ENCODE measurements around the gene DTX3L.
"Not testable (repeated sequence)": the region's sequence is repeated elsewhere in the genome, so short reads cannot be mapped to it uniquely, and the experiment has no call there.

DTX3L gene

DNA sequence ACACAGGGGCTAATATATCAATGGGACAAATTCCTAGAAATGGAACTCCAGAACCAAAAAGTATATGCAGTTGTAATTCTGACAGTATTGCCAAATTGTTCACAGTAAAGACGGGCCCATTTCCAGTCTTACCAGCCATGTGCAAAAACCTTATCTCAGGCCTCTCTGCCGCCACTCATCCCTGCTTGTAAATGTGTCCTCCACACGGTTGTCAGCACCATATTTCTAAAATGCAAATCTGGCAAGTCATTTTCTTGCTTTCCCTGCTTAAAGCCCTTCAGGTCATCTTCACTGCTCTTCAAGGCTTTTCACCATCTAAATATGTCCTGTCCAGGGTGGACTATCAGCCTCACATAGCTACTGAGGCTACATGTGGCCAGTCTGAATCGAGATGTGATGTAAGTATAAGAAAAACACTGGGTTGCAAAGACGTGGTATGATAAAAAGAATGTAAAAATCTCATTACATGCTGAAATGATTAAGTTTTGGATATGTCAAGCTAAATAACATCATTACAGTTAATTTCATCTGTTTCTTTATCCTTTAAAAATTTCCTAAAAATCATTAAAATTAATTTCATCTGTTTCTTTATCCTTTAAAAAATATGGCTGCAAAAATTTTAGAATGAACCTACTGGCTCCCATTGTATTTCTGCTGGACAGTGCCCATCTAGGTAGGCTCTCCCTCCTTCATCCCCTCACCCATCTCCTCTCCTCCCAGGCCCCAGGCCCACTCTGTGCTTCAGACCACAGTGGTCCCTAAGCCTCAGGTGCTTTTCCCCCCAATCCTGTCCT is 1.0 kb upstream of the DTX3L start:
- no peak for DNase-seq

DNA sequence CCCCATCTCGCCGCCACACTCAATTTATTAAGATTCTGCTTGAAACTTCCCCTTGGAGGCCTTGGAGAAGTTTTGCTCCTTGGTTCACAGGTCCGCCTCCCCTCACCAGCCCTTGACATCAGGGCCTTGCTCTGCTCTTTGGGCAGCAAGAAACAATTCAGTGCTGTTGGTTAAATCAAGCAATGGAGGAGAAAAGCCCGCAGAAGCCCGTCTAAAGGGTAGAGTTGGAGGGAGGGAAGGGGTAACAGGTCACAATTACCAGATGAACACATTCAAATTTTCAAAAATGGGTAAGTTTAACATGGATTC is 467 bp upstream of the DTX3L start:
- no peak for DNase-seq

DNA sequence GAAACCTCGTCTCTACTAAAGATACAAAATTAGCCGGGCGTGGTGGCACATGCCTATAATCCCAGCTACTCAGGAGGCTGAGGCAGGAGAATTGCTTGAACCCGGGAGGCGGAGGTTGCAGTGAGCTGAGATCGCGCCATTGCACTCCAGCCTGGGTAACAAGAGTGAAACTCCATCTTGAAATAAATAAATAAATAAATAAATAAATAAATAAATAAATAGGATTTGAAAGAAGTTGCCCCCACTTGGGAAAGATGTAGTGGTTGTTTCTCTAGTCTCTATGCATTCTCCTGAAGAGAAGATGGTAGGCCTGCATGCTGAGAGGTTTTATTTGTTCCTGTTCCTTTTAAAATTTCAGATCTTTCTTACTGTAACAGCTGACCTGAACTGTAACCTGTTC is 4.0 kb downstream of the DTX3L start:
- DNase-seq = not testable (repeated sequence)

DNA sequence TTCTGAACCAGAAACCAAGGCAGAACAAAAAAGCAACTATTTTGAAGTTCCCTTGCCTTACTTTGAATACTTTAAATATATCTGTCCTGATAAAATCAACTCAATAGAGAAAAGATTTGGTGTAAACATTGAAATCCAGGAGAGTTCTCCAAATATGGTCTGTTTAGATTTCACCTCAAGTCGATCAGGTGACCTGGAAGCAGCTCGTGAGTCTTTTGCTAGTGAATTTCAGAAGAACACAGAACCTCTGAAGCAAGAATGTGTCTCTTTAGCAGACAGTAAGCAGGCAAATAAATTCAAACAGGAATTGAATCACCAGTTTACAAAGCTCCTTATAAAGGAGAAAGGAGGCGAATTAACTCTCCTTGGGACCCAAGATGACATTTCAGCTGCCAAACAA is 4.6 kb downstream of the DTX3L start:
- DNase-seq = no peak

DNA sequence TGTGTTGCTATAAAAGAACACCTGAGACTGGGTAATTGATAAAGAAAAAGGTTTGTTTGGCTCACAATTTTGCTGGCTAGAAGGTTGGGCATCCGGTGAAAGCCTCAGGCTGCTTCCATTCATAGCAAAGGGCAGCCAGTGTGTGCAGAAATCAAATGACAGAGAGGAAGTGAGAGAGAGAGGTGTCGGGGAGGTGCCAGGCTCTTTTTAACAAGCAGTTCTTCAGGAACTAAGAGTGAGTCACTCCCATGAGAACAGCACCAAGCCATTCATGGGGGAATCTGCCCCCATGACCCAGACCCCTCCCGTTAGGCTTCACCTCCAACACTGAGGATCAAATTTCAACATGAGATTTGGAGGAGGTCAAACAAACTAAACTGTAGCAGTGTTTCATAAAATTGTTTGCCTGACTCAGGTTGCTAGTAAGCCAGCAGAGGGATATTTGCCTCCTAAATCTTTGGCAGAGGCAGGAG is 8.8 kb downstream of the DTX3L start:
- DNase-seq = no peak

DNA sequence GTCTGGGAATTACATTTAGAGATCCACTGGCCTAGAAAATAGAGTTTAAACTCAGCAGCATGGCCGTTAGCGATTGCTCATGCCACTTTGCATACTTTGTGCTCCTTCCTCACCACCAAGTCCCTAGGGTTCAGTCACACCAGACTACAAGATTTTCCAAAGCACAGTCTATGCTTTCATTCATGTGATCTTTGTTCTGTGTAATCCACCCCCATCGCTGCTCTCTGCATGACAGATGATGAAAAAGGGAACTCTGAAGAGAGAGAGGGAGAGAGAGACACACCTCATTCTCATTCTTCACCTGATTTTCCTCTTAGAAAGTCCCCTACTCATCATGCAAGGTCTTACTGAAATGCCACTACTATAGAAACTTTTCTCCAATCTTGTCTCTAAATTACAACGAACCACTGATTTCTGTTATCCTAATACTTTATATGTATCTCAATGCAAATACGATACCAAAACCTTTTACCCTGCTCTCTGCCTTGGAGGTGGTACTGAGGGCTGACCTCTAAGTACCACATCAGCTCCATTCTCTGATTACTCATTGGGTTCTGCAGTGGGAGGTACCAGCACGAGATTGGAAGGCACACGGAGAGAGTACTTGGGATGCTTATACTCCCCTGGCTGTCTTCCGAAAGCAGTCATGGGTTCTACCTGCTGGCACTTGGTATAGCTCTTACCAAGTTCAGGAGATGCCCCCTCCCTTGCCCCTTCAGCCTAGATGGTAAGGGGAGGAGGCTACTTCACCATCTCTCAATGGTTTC is 12.2 kb downstream of the DTX3L start:
- no peak for DNase-seq

DNA sequence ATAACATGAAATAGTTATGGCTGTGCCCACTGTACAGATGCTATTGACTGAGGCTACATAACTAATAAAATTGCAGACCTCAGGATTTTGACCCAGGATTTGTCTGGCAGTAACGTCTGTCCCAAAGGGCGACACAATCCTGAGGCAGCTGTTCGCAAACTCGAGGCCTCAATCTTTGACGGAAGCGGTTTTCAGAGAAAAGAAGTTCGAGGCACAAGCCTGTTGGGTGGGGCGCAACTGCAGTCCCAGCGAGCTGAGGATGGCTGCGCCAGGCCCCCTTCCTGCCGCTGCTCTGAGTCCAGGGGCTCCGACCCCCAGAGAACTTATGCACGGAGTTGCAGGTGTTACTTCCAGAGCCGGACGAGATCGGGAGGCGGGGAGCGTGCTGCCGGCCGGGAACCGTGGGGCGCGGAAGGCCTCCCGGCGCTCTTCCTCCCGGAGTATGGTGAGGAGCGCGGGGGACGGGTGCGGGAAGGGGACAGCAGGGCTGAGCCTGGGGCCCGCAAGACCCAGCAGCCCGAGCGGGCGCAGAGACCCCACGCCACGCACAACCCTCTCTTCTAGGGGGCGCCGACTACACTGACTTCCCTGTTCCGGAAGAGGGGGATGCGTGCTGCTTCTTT is 13.4 kb downstream of the DTX3L start, which contains the start of gene PARP15:
TSS of gene PARP15 (plus strand) at position 242 of the 623 bp plus-strand sequence. CDS start at position 260, 18 bp downstream.
- no peak for DNase-seq

DNA sequence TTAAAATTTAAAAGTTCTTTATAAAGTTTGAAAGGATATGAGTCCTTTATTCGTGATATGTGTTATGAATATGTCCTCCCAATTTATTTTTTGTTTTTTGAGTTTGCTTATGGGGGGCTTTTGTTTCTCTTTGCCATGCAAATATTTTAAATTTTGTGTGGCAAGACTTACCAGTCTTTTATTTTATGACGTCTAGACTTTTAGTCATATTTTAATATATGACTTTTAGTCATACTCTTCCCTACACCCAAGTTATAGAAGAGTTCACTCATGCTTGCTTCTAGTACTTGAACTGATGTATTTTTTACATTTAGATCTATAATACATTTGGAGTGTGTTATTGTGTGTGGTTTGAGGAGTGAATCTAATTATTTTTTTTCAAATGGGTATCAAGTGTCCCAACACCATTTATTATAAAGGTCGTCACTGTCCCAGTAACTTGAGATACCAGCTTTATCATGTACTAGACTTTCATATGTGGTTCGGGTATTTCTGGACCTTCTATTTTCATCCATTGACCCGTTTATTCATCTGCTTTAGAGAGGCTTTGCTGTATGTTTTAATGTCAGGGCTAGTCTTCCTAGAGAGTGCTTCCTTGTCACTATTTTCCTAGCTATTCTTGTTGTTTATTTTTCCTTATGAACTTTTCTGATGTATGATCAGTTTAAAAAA is 14.1 kb downstream of the DTX3L start:
- no peak for DNase-seq

DNA sequence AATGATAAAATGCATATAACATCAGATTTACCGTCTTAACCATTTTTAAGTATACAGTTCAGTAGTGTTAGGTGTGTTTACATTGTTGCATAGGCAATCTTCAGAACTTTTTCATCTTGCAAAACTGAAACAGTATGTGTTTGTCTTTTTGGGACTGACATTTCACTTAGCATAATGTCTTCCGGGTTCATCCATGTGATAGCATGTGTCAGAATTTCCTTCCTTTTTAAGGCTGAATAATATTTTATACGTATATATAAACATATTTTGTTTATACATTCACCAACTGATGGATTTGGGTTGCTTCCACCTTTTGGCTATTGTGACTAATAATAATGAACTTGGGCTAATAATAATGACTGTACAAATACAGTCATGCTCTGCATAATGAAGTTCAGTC is 16.3 kb downstream of the DTX3L start:
- no peak for DNase-seq

DNA sequence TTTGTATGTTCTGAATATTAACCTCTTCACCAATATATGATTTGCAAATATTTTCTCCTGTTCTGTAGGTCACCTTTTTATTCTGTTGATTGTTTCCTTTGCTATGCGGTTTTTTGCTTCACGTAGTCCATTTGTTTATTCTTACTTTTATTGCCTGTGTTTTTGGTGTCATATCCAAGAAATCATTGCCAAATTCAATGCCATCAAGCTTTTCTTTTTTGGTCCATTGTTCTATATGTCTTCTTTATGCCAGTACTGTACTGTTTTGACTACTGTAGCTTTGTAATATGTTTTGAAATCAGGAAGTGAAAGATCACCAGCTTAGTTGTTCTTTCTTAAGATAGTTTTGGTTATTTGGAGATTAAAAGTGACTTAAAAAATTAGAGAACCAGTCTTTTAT is 17.5 kb downstream of the DTX3L start:
- no peak for DNase-seq

DNA sequence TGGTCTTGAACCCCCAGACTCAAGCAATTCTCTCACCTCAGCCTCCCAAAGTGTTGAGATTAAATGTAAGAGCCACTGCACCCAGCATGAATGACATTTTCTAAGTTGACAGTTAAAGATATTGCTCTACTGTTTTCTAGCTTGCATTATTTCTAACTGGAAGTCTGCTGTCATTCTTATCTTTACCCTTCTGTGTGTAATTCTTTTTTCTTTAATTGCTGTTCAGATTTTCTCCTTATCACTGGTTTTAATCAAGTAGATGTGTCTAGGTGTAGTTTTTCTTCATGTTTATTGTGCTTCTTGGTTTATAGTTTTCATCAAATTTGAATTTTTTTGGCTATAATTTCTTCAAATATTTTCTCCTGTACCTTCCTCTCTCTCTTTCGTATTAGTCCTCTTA is 18.3 kb downstream of the DTX3L start:
- DNase-seq = no peak

DNA sequence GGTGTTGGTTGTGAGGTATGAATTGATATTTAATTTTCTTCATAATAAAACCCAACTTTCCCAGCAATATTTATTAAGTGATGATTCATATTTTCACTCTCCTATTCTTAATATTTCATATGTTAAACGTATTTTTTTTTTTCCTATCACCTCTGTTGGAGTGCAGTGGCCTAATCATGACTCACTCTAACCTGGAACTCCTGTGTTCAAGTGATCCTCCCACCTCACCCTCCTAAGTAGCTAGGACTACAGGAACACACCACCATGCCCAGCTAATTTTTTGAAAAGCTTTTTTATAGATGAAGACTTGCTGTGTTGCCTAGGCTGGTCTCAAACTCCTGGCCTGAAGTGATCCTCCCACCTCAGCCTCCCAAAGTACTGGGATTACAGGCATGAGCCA is 22.0 kb downstream of the DTX3L start:
- DNase-seq = no peak

DNA sequence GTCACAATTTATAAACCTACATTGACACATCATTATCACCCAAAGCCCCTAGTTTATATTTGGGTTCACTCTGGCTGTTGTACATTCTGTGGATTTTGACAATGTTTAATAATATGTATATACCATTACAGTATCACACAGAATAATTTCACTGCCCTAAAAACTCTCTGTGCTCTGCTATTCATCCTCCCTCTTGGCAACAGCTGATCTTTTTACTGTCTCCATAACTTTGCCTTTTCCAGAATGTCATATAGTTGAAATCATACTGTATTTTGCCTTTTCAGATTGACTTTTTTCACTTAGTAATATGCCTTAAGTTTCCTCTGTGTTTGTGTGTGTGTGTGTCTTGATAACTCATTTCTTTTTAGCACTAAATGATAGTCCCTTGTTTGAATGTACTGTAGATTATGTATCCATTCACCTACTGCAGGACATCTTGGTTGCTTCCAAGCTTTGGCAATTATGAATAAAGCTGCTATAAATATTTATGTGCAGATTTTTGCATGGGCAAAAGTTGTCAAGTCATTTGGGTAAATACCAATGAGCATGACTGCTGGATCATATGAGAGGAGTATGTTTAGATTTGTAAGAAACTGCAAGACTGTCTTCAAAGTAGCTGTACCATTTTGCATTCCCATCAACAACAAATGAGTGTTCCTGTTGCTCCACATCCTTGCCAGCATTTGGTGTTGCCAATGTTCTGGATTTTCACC is 22.8 kb downstream of the DTX3L start:
- DNase-seq = no peak

DNA sequence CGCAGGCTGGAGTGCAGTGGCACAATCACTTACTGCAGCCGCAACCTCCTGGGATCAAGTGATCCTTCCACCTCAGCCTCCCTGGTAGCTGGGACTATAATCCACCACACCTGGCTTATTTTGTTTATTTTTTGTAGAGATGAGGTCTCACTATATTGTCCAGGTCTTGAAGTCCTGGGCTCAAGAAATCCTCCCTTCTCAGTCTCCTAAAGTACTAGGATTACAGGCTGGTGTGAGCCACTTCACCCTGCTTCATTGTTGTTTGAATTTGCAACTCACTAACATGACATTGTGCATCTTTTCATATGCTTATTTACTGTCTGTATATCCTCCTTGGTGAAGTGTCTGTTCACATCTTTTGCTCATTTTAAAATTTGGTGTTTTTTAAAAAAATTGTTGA is 23.4 kb downstream of the DTX3L start:
- DNase-seq = no peak

DNA sequence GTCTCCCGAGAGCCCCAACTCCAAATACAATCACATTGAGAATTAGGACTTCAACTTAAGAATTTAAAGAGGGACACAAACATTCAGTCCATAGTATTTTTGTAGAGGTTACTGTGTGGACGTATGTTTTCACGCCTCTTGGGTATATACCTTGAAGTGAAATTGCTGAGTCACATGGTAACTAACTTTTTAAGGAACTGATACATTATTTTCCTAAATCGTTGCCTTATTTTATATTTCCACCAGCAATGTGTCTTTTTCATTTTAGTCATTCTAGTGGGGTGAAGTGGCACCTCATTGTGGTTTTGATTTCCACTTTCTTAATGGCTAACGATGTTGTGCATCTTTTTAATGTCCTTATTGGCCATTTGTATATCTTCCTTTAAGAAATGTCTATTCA is 25.2 kb downstream of the DTX3L start:
- no peak for DNase-seq

DNA sequence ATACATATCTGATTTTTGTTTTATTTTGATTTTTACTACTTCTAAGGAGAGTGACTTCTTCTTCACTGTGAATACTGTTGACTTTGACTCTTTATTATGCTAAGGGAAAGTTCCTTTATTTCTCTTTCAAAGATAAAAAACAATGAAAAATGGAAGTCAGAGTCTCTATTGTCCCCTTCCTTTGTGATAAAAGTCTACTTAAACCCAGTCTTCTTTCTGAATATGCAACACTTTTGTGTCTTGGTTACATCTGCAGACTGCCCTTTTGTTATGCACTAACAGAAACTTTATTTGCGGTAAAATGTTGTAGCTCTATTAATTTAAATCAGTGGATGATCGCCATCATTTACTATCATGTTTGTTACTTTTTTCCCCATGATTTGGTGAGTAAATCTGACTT is 26.5 kb downstream of the DTX3L start:
- DNase-seq = no peak

DNA sequence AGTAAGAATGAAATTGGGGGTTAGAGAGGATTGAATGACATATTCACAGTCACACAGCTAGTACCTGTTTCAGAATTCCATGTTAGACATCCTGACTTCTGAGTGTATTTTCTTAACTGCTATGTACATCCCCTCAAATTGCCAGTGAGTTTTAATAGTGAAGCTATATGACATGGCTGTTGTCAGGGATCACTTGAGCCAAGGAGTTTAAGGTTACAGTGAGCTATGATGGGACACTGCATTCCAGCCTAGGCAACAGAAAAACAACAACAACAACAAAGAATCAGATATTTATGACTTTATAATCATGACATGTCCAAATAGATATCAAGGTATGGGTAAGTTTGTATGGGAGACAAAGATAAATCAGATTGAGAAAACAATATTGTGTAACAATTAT is 29.9 kb downstream of the DTX3L start:
- no peak for DNase-seq

DNA sequence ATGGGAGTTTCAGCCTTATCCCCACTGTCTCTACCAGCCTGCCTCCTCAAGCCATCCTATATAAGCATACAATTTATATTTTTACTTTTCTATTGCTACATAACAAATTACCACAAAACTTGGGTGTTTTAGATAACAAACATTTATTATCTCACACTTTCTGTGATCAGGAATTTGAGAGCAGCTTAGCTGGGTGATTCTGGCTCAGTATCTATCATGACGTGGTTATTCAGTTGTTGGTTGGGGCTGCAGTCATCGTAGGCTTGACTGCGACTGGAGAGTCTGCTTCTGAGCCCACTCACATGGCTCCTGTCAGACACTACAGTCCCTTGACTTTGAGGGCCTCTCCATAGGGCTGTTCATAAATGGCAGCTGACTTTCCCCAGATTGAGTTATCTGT is 34.0 kb downstream of the DTX3L start:
- DNase-seq = no peak

DNA sequence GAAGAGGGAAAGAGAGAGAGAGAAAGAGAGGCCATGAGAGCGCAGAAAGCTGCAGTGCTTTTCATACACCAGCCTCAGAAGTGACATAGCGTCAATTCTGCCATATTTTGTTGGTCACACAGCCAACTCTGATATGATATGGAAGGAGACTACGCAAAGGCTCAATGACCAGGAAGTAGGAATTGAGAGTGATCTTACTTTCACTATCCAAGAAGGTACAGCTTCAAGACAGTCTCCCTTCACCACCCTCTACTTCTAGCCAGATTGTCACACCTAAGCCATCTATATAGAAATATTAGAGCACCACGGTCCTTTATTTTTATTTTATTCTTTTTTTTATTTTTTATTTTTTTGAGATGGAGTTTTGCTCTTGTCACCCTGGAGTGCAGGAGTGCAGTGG is 34.4 kb downstream of the DTX3L start:
- DNase-seq = no peak

DNA sequence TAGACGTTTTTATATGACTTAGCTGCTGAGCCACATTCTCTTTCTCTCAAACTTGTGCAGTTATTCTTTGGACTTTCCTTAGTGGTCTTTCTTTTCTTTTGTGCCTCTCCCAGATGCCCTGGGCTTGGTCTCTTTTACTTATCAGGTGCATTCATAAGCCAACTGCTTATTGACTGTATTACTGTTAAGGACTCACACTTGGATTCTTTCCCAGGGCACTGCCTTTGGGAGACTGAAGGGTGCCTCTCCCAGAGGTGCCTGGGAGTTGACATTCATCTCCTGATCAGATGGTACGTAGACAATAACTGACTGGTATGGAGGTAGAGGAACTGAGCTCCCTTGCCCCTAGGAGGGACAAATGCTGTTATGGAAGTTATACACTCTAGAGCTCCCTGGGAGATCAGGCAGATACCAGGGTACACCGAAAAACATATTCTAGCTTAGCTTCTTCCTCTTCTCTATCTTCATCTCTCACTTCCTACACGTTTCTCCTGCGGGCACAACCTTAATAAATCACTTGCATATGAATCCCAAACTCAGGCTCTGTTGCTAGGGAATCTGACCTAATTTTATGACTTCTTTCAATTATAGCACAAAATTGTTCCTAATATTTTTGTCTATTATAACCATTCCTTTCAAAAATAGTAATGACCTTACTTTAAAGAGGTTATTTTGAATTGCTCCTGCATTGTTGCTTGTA is 38.0 kb downstream of the DTX3L start:
- DNase-seq = no peak

DNA sequence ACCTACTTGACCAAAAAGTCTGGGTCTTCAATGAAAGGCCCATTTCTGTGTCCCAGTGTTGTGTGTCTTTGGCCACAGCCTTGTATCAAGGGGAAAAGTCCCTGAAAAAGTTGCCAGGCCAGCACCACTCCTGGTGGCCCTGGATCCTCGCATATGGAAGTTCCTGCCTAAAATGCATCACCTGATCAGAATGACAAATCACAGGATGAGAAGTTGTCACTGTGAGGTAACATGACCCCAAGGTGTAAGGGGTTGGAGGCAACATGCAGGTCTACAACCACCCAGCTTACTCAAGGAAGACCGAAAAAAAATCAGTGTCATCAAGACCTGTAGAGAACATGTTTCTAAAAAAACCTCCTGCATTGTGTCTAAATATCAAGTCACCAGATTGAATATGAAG is 38.9 kb downstream of the DTX3L start:
- DNase-seq = no peak

DNA sequence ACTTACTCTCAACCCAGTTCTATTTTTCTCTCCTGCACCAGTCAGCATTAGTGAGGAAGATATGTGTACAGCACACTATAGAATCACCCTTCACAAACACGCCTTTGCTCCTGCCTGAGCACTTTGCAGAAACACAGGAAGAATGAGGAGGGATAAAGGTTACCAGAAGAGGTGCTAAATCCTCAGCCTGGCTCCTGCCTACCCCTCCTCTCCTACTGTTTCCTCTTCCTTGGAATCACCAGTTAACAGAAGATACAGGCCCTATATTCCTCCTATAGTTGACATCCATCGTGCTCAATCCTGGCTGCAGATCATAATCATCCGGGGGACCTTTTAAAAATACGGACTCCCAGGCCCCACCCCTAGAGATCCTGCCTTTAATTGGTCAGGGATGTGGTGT is 42.2 kb downstream of the DTX3L start:
- no peak for DNase-seq
